Activated CD8-positive, alpha-beta memory T cell treated with anti-CD3 and anti-CD28 coated beads, Interleukin-2, amount 50 U/mL, for 24 hours (primary cell): ENCODE data around the gene ABCB10.
"Not testable (repeated sequence)": the region's sequence is repeated elsewhere in the genome, so short reads cannot be mapped to it uniquely, and the experiment has no call there.

Source experiments
- DNase-seq: peaks from one replicate; pipeline ENCODE4 v3.0.0-alpha.2; 2020; ENCODE audit errors: extremely low read depth

The ABCB10 gene

GRCh38 chr1:229558460-229559335 is at the start of gene ABCB10:
Gene ABCB10, minus strand, starts transcription at chr1:229558707. Its CDS starts 55 bp downstream, at chr1:229558652.
- peak; percentile 69 for DNase-seq

GRCh38 chr1:229607370-229607769 is 48.9 kb upstream of the ABCB10 start:
- no peak for DNase-seq

GRCh38 chr1:229603371-229604005 is 45.0 kb upstream of the ABCB10 start:
- no peak for DNase-seq

GRCh38 chr1:229600229-229600628 is 41.7 kb upstream of the ABCB10 start:
- no peak for DNase-seq

GRCh38 chr1:229599218-229599954 is 40.9 kb upstream of the ABCB10 start:
- DNase-seq, result no peak

- DNase-seq, result no peak
Observed at GRCh38 chr1:229597877-229598276, 39.4 kb upstream of the ABCB10 start.

- no peak for DNase-seq
Observed at GRCh38 chr1:229596925-229597699, 38.6 kb upstream of the ABCB10 start.

- DNase-seq, result not testable (repeated sequence)
Observed at GRCh38 chr1:229595876-229596275, 37.4 kb upstream of the ABCB10 start.

- no peak for DNase-seq
Observed at GRCh38 chr1:229594227-229595008, 35.9 kb upstream of the ABCB10 start.

GRCh38 chr1:229593800-229594199 is 35.3 kb upstream of the ABCB10 start:
- DNase-seq, result no peak

GRCh38 chr1:229590119-229590518 is 31.6 kb upstream of the ABCB10 start:
- DNase-seq, result no peak

GRCh38 chr1:229585338-229585737 is 26.8 kb upstream of the ABCB10 start:
- DNase-seq, result no peak

- DNase-seq, result no peak
Observed at GRCh38 chr1:229582715-229583114, 24.2 kb upstream of the ABCB10 start.

- DNase-seq, result no peak
Observed at GRCh38 chr1:229582011-229582694, 23.6 kb upstream of the ABCB10 start.

GRCh38 chr1:229581485-229581884 is 23.0 kb upstream of the ABCB10 start:
- no peak for DNase-seq

GRCh38 chr1:229579059-229579673 is 20.7 kb upstream of the ABCB10 start:
- no peak for DNase-seq

- no peak for DNase-seq
Observed at GRCh38 chr1:229578168-229579058, 19.9 kb upstream of the ABCB10 start.

GRCh38 chr1:229574679-229575442 is 16.4 kb upstream of the ABCB10 start:
- no peak for DNase-seq
